IPS-20b (cell line): Measurements from ENCODE around the gene AGBL4.

Experiments used
- H3K27ac ChIP-seq: one replicate; pipeline ENCODE4 v1.5.1; 2013; ENCODE audit warnings: low read length
- H3K27me3 ChIP-seq: 2 replicates; pipeline ENCODE4 v1.6.1; 2013; ENCODE audit warnings: mild to moderate bottlenecking, low read length, inconsistent platforms; ENCODE audit not compliant: insufficient read depth
- H3K36me3 ChIP-seq: 2 replicates; pipeline ENCODE4 v1.6.1; 2013; ENCODE audit warnings: low read depth, mild to moderate bottlenecking, inconsistent platforms, low read length, moderate library complexity; ENCODE audit not compliant: insufficient read depth
- H3K4me1 ChIP-seq: 2 replicates; pipeline ENCODE4 v1.6.1; 2013; ENCODE audit warnings: mild to moderate bottlenecking, control low read depth, inconsistent platforms, low read length, moderate library complexity; ENCODE audit not compliant: insufficient read depth
- H3K4me3 ChIP-seq: 2 replicates; pipeline ENCODE4 v1.5.1; 2013; ENCODE audit warnings: mild to moderate bottlenecking, low read length, inconsistent platforms
- H3K9ac ChIP-seq: 2 replicates; pipeline ENCODE4 v1.6.1; 2013; ENCODE audit warnings: low read depth, mild to moderate bottlenecking, inconsistent platforms, low read length, moderate library complexity
- H3K9me3 ChIP-seq: 2 replicates; pipeline ENCODE4 v1.6.1; 2013; ENCODE audit warnings: mild to moderate bottlenecking, low read depth, low read length, inconsistent platforms; ENCODE audit not compliant: insufficient read depth

The AGBL4 gene

GRCh38 chr1:49171941-49172593 is 851.7 kb downstream of the AGBL4 start:
- Histone ChIP-seq H3K4me1 (no peaks in the 10 kb centered on the region), H3K27ac (no peak overlapping the region), H3K27me3 (no peaks in the 10 kb centered on the region), H3K4me3 (no peak overlapping the region), H3K36me3 (no peaks in the 10 kb centered on the region), H3K9ac (no peak overlapping the region), H3K9me3 (no peaks in the 10 kb centered on the region)

DNA sequence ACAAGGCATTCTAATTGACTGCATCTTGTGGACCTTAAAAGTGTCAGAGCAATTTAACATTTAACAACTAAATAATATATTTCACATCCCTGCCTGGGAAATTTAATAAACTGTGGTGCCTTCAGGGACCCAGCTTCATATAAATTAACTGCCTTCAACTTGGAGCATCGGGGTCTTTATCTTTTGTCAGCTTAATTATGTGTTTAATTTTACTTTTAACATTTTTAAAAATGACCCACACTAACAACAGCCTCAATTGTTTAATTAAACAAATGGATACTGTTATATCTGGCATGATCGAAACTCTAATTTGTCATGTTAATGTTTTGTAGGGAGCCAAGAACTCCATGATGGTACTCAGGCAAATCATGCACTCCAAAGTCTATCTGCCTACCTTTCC is 857.7 kb downstream of the AGBL4 start:
- H3K36me3 ChIP-seq = no peaks in the 10 kb centered on the region
- no peak overlapping the region for H3K27ac ChIP-seq
- no peaks in the 10 kb centered on the region for H3K9me3 ChIP-seq
- H3K4me3 ChIP-seq = no peak overlapping the region
- no peaks in the 10 kb centered on the region for H3K27me3 ChIP-seq
- H3K9ac ChIP-seq = no peak overlapping the region
- H3K4me1 ChIP-seq = no peaks in the 10 kb centered on the region

- H3K9me3 ChIP-seq = no peaks in the 10 kb centered on the region
- no peak overlapping the region for H3K4me3 ChIP-seq
Observed at GRCh38 chr1:49163031-49163430, 860.7 kb downstream of the AGBL4 start.

DNA sequence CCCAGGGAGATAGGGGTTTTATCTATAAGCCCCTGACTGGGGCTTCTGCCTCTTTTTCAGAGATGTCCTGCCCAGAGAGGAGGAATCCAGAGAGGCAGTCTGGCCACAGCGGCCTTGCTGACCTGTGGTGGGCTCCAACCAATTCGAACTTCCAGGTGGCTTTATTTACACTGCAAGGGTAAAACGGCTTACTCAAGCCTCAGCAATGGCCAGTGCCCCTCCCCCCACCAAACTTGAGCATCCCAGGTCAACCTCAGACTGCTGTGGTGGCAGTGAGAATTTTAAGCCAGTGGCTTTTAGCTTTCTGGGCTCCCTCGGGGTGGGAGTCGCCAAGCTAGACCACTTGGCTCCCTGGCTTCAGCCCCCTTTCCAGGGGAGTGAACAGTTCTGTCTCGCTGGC is 863.1 kb downstream of the AGBL4 start:
- H3K27ac ChIP-seq = no peak overlapping the region
- no peaks in the 10 kb centered on the region for H3K9me3 ChIP-seq
- H3K27me3 ChIP-seq = no peaks in the 10 kb centered on the region
- H3K4me3 ChIP-seq = no peak overlapping the region
- no peaks in the 10 kb centered on the region for H3K4me1 ChIP-seq
- no peaks in the 10 kb centered on the region for H3K36me3 ChIP-seq
- H3K9ac ChIP-seq = no peak overlapping the region

More at GRCh38 chr1:49163031-49163430, 860.7 kb downstream of the AGBL4 start:
- H3K27me3 ChIP-seq = no peaks in the 10 kb centered on the region
- H3K9ac ChIP-seq = no peak overlapping the region
- H3K36me3 ChIP-seq = no peaks in the 10 kb centered on the region
- no peaks in the 10 kb centered on the region for H3K4me1 ChIP-seq
- no peak overlapping the region for H3K27ac ChIP-seq

GRCh38 chr1:49136738-49137251 is 887.0 kb downstream of the AGBL4 start:
- H3K27me3 ChIP-seq = no peaks in the 10 kb centered on the region
- no peaks in the 10 kb centered on the region for H3K36me3 ChIP-seq
- H3K9me3 ChIP-seq = peaks cover 19% of the 10 kb centered on the region
- no peak overlapping the region for H3K4me3 ChIP-seq
- no peaks in the 10 kb centered on the region for H3K4me1 ChIP-seq
- no peak overlapping the region for H3K9ac ChIP-seq
- H3K27ac ChIP-seq = no peak overlapping the region

GRCh38 chr1:49125746-49126145 is 898.0 kb downstream of the AGBL4 start:
- no peaks in the 10 kb centered on the region for H3K4me1 ChIP-seq
- no peak overlapping the region for H3K4me3 ChIP-seq
- H3K36me3 ChIP-seq = no peaks in the 10 kb centered on the region
- peaks cover 26% of the 10 kb centered on the region for H3K9me3 ChIP-seq
- H3K27me3 ChIP-seq = no peaks in the 10 kb centered on the region
- H3K27ac ChIP-seq = no peak overlapping the region
- no peak overlapping the region for H3K9ac ChIP-seq

GRCh38 chr1:49111931-49112330 is 911.8 kb downstream of the AGBL4 start:
- Histone ChIP-seq H3K4me3 (no peak overlapping the region), H3K9me3 (peaks cover 25% of the 10 kb centered on the region; the same call in 1 of the 2 replicates), H3K27ac (no peak overlapping the region), H3K36me3 (no peaks in the 10 kb centered on the region), H3K4me1 (no peaks in the 10 kb centered on the region), H3K9ac (no peak overlapping the region), H3K27me3 (no peaks in the 10 kb centered on the region)

GRCh38 chr1:49106445-49106844 is 917.3 kb downstream of the AGBL4 start:
- Histone ChIP-seq H3K27ac (no peak overlapping the region), H3K27me3 (no peaks in the 10 kb centered on the region), H3K9ac (no peak overlapping the region), H3K9me3 (no peaks in the 10 kb centered on the region), H3K4me1 (no peaks in the 10 kb centered on the region), H3K4me3 (no peak overlapping the region), H3K36me3 (no peaks in the 10 kb centered on the region)

DNA sequence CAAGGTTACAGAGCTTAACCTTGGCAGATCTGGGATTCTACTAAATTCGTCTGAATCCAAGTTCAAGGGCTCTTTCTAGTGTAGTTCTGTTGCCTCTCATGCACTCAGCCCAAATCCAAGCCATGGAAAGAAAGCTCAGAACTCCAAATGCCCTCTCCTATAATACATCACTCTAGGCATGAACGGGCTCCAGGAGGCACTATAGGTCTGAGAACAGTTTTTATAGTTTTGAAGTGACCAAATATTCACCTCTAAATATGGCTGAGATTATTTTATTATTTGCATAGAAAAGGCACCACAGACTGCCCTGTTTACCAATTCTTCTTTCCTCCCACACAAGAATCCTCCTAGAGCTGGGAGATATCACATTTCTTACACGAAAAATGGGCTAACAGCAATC is 919.2 kb downstream of the AGBL4 start:
- no peaks in the 10 kb centered on the region for H3K36me3 ChIP-seq
- no peaks in the 10 kb centered on the region for H3K9me3 ChIP-seq
- no peak overlapping the region for H3K27ac ChIP-seq
- no peak overlapping the region for H3K4me3 ChIP-seq
- no peaks in the 10 kb centered on the region for H3K27me3 ChIP-seq
- no peaks in the 10 kb centered on the region for H3K4me1 ChIP-seq
- no peak overlapping the region for H3K9ac ChIP-seq

DNA sequence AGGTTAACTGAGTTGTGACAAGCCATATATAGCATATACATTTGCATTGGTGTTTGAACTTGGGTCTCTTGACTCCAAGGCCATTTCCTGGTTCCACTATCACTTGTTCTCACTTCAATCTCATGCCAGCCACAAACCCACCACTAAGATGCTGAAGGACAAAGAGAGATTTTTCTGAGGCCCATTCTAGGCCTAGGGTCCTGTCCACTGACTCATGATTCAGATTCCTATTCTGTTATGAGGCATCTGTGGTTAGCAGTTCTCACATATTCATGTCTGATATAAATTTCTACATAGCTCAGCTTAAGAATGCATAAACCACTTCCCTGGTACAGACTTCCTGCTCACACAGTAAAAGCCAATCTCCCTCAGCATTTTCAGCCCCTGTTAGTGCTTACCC is 921.0 kb downstream of the AGBL4 start:
- Histone ChIP-seq H3K27ac (no peak overlapping the region), H3K36me3 (no peaks in the 10 kb centered on the region), H3K27me3 (no peaks in the 10 kb centered on the region), H3K4me3 (no peak overlapping the region), H3K9me3 (no peaks in the 10 kb centered on the region), H3K4me1 (no peaks in the 10 kb centered on the region), H3K9ac (no peak overlapping the region)

DNA sequence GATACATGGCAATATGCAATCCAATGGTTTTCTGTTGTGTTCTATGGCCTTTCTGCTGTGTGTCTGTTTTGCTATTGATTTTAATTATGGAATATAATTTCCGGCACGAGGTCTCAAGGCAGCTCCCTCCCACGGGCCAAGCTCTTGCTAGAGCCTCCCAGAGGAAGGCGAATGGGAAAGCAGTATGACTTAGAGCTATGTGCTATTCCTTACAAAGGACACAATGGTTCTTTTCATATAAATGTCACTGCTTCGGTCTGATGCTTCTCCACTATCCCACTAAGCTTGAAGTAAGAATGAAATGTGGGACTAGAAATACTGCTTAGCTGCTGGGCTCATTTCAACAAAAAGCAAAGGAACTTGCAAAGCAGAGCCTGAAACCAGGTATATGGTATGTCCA is 924.9 kb downstream of the AGBL4 start:
- H3K4me1 ChIP-seq = no peaks in the 10 kb centered on the region
- H3K27me3 ChIP-seq = no peaks in the 10 kb centered on the region
- no peak overlapping the region for H3K27ac ChIP-seq
- H3K36me3 ChIP-seq = no peaks in the 10 kb centered on the region
- H3K4me3 ChIP-seq = no peak overlapping the region
- H3K9ac ChIP-seq = no peak overlapping the region
- no peaks in the 10 kb centered on the region; the same call in 1 of the 2 replicates for H3K9me3 ChIP-seq

GRCh38 chr1:49086327-49086726 is 937.4 kb downstream of the AGBL4 start:
- H3K4me3 ChIP-seq = no peak overlapping the region
- no peak overlapping the region for H3K9ac ChIP-seq
- no peaks in the 10 kb centered on the region for H3K27me3 ChIP-seq
- H3K9me3 ChIP-seq = peaks cover 13% of the 10 kb centered on the region; the same call in 1 of the 2 replicates
- H3K4me1 ChIP-seq = no peaks in the 10 kb centered on the region
- H3K27ac ChIP-seq = no peak overlapping the region
- no peaks in the 10 kb centered on the region for H3K36me3 ChIP-seq
